Left renal cortex interstitium (tissue), 4 donors: ENCODE results near the gene MMP25. TPM values are rescaled to one million over a fixed set of nuclear protein-coding genes. Genes with fewer than 3 reads are reported as not detected.
A peak's percentile ranks its signal among the peaks of the same experiment; 100 is the strongest.

Experiments used
- DNase-seq, 4 donors: peaks; one replicate each; pipeline ENCODE4 v3.0.0-alpha.2; 2013; ENCODE audit warnings: low read depth in 4 of 4, low spot score in 2 of 4, missing footprints in 1 of 4
- polyA plus RNA-seq, 4 donors: library from polyadenylated mRNA; unstranded; fragments of 120-200 nt; gene quantifications; one replicate each; pipeline ENCODE4 v1.2.1, GENCODE V29; 2013; ENCODE audit not compliant: insufficient read length in 4 of 4

MMP25 gene
- polyA plus RNA-seq, 4 donors = 0.51 to 3.2 (median 1.2) TPM

DNA sequence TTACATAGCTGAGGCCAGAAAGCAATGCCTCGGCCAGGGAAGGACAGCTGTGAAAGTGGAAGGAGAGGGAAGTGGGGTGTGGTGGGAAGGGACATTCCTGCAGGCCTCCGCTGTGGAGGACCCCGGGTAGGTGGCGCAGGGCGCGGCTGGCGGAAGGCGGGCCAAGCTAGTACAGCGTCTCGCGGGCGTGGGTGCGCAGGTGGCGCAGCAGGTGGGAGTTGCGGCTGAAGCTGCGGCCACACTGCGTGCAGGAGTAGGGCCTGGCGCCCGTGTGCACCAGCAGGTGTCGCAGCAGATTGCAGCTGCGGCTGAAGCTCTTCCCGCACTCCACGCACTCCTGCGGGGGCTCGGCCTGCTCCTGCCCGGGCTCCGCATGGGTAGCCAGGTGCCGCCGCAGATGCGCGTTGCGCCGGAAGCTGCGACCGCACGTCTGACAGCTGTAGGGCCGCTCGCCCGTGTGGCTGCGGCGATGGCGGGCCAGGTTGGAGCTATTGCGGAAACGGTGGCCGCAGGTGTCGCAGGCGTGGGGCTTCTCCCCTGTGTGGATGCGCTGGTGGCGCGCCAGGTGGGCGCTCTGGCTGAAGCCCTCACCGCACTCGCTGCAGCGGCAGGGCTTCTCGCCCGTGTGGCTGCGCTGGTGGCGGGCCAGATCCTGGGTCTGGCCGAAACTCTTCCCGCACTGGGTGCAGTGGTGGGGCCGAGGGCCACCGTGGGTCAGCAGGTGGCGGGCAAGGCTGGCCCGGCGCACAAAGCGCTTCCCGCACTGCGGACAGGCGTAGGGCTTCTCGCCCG, 42.8 kb downstream of the MMP25 start:
- no peak for DNase-seq

DNA sequence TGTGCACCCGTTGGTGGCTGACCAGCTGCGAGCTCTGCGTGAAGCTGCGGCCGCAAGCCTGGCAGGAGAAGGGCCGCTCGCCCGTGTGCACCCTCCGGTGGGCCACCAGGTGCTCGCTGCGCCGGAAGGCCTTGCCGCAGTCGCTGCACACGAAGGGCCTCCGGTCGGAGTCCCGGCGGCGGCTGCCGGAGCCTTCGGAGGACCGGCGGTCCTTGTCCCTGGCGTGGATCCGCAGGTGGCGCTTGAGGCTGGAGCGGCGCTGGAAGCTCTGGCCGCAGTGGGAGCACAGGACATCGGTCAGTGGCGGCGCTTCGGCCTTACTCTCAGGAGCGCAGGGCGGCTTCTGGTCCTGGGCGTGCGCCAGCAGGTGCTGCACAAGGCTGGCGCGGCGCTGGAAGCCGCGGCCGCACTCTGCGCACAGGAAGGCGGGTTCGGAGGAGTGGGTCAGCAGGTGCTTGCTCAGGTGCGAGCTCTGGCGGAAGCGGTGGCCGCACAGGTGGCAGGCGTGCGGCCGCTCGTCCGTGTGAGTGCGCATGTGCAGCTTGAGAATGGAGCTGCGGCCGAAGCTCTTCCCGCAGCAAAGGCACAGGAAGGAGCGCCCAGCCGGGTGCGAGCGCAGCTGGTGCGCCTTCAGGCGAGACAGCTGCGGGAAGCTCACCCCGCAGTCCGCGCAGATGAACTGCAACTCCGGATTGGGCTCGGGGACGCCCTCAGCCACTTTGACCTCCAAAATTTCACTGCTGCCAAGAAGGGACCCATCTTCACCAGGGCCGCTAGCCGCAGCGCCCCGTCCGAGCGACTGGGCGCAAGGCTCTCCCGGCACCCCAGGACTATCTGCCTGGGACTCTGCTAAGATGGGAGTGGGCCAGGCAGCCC, 43.6 kb downstream of the MMP25 start:
- no peak for DNase-seq

GRCh38 chr16:3091551-3091950, 45.2 kb downstream of the MMP25 start:
- no peak for DNase-seq

DNA sequence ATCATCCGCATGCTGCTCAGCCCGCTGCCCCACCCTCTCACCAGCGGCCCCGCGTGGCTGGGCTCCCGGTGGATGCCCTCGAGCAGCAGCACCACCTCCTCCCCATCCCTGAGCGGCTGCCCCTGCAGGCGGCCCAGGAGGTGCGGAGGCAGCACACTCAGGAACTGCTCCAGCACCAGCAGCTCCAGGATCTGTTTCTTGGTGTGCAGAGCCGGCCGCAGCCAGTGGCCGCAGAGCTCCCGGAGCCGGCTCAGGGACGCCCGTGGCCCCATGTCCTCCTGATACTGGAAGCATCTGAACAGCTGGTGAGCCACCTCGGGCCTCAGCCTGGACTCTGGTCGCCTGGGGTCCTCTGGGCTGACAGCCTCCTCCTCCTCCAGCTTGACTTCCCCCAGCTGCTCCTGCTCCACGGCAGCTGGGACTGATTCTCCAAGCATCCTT, 46.2 kb downstream of the MMP25 start:
- DNase-seq = no peak

- no peak for DNase-seq
Measured at GRCh38 chr16:3094289-3095027, 48.1 kb downstream of the MMP25 start.

DNA sequence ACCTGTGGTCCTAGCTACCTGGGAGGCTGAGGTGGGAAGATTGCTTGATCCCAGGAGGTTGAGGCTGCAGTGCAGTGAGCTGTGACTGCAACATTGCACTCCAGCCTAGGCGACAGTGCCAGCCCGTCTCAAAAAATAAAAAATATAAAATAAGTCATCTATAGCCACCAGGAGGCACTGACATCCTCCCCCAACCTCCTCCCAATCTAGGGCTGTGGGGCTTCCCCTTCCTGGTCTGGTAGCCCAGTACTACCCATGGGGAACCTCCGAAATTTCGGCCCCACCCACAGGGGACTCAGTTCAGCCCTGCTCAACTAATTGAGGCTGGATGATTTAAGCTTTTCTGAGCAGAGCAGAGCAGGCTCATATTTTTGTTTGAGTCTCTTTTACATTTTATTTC, 49.5 kb downstream of the MMP25 start:
- no peak for DNase-seq

- DNase-seq = no peak
Measured at GRCh38 chr16:3096362-3096761, 50.0 kb downstream of the MMP25 start.

- DNase-seq = no peak
Measured at GRCh38 chr16:3097266-3097665, 50.9 kb downstream of the MMP25 start.

DNA sequence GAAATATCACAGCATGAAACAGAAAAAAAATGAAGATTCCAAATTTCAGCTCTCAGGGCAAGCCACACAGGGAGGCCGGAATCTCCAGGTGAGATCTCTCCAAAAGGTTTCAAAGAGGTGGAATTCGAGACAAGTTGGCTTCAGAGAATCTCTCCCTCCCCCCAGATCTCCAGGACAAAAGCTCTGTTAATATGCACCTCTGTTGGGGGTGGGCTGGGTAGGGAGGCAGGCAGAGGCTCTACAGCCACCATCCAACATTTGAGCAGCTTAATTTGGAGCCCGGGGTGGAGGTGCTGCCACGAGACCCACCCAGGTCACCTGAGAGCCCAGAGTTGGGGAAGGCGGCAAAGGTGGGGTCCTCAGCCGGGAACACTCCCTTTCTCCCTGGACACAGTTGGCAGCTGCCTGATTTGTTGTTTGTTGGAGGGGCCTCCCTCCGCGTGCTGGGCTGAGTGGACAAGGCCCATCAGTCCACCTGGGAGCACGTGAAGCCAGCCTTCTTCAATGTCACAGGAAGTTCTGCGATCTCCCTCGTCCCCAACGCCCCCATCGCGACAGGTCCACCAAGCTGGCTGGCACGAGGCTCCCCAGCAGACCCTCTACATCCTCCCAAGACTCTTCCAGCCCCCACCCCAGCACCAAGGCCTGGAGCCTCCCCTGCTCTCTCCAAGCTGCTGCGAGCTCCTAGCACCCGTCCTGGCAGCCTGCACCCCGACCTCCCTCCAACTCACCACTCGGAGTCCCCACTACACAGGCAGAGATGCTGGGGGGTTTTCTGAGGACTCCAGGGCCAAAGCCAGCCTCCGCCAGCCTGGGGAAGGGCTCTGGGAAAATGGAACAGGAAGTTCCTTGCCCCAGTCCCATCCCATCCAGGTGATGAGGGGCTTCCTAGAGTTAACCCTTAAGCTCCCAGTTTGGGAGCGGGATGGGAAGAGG, 52.4 kb downstream of the MMP25 start, which contains the start of gene ZSCAN10:
Gene ZSCAN10 (minus strand): TSS at position 836 of the 936 bp plus-strand sequence. CDS start 6,357 bp downstream, outside the sequence.
- no peak for DNase-seq

DNA sequence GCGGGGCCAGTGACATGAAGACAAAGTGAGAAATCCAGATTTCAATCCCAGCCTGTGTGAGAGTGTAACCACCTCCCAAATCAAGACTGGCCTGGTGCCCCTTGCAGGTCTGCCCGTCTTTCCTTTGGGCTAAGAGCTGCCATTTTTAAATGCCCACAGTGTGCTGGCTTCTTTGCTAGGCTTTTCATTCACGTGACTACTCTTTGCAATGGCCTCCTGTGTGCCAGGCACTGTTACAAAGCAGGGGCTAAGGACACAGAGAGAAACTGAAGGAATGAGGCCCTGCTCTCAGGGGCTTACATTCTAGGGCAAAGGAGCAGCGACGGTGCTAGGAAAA, 53.0 kb downstream of the MMP25 start:
- DNase-seq = no peak

DNA sequence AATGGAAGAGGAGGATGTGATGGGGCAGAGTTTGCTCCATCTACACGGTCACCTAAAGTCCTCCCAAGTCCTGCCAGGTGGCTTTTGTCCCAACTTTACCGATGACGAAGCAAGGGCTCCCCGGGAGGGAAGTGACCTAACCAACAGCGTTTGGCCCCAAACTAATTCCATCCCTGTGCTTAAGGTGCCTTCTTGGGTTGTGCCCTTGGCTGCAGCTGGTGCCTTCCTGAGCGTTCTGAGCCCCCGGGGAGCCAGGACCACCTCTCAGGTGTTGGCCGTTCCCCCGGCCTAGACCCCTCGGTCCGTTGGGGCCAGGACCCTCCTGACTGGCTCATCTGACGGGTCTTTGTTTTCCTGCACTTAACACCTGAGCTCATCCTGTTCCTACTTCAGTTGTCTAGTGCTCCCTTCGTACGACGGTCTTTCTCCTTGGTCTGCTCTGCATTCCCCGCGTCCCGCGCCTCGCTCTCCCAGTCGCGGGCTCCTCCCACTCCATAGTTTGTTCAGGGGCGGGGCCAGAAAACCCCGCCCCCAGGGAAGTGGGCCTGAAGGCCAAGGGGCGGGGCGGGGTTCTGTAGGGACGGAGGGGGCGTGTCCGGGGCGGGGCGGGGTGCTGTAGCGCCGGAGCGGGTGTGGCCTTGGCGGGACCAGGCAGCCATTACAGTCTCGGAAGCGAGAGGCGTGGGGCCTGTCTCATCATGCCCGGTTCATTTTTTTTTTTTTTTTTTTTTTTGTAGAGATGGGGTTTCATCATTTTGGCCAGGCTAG, 53.6 kb downstream of the MMP25 start:
- DNase-seq = peak in 1 of 4 donors; percentile 83

- DNase-seq = no peak
Measured at GRCh38 chr16:3101018-3101840, 54.9 kb downstream of the MMP25 start.

GRCh38 chr16:3101841-3102470, 55.6 kb downstream of the MMP25 start:
- no peak for DNase-seq

DNA sequence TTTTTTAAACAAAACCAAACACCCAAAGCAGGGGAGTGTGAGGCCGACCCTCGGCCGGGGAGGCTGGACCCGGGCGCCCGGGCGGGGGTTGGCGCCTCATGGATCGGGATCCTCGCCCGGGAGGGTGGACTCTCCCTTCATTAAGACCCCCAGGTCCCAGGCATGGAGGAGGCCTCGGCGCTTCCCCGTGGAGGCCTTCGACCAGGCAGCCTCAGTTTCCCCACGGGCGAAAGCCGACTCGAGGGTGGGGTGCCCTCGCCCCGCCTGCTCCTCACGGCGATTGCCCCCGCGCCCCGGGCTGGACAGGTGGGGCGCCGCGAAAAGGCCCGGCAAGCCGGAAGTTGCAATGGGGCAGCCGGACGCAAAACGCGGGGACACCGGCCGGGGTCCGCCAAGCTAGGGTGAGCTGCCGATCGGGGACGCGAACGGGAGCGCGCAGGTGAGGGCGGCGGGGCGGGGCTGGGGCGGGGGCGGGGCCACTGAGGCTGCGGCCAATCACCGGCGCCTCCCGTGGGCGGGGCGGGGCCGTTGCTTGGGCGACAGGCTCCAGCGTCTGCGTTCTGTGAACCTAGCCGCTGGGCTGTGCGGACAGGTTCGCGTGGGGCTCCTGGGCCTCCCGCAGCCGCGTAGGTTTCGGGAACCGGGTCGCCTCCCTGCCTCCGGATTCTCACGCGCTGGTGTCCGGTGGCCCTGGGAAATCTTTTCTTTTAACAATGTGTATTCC, 60.0 kb downstream of the MMP25 start:
- DNase-seq = peak in 2 of 4 donors; percentile 80 to 82
